ENCODE data around the gene SYT17.

DNA sequence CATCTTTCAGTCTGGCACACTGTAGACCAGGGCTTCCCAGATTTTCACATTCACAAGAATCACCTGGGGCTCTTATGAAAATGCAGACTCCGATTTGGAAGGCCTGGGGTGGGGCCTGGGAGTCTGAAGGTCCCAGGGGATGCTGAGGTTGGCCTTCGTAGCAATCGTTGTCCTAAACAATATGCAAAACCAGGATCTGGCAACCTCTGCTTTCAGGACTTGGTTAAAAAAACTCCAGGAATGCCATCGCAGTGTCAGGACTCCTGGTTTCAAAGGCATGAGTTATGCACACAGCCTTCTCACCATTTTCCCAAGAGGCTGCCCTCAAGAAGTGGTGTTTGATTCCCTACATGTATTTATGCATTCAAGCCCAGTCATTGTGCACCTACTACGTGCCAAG lies 124.1 kb downstream of the SYT17 start:
- TF ChIP-seq ELF1 (IDR thresholded peaks at IDR 0.05; ENCODE audit: borderline replicate concordance, low read depth), result no peak
- no peak for TF ChIP-seq POLR2AphosphoS5 (IDR thresholded peaks at IDR 0.05; ENCODE audit: low read depth, low read length)
- TF ChIP-seq, protein P1, sequence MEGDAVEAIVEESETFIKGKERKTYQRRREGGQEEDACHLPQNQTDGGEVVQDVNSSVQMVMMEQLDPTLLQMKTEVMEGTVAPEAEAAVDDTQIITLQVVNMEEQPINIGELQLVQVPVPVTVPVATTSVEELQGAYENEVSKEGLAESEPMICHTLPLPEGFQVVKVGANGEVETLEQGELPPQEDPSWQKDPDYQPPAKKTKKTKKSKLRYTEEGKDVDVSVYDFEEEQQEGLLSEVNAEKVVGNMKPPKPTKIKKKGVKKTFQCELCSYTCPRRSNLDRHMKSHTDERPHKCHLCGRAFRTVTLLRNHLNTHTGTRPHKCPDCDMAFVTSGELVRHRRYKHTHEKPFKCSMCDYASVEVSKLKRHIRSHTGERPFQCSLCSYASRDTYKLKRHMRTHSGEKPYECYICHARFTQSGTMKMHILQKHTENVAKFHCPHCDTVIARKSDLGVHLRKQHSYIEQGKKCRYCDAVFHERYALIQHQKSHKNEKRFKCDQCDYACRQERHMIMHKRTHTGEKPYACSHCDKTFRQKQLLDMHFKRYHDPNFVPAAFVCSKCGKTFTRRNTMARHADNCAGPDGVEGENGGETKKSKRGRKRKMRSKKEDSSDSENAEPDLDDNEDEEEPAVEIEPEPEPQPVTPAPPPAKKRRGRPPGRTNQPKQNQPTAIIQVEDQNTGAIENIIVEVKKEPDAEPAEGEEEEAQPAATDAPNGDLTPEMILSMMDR (IDR thresholded peaks at IDR 0.05 in 2 of 3, conservative IDR thresholded peaks at IDR 0.05 in 1 of 3; ENCODE audit: borderline replicate concordance in 1 of 3, insufficient read depth in 1 of 3, low read depth in 2 of 3, low read length in 2 of 3), result no peak
- TF ChIP-seq SIN3A (IDR thresholded peaks at IDR 0.05; ENCODE audit: low read depth), result no peak
- no peak for TF ChIP-seq ZNF274 (IDR thresholded peaks at IDR 0.05; ENCODE audit: low read depth, low read length)
- no peak for TF ChIP-seq EZH2 (IDR thresholded peaks at IDR 0.05)
- no peak for TF ChIP-seq RAD21 (IDR thresholded peaks at IDR 0.05; ENCODE audit: low read depth)
- TF ChIP-seq, protein P2, sequence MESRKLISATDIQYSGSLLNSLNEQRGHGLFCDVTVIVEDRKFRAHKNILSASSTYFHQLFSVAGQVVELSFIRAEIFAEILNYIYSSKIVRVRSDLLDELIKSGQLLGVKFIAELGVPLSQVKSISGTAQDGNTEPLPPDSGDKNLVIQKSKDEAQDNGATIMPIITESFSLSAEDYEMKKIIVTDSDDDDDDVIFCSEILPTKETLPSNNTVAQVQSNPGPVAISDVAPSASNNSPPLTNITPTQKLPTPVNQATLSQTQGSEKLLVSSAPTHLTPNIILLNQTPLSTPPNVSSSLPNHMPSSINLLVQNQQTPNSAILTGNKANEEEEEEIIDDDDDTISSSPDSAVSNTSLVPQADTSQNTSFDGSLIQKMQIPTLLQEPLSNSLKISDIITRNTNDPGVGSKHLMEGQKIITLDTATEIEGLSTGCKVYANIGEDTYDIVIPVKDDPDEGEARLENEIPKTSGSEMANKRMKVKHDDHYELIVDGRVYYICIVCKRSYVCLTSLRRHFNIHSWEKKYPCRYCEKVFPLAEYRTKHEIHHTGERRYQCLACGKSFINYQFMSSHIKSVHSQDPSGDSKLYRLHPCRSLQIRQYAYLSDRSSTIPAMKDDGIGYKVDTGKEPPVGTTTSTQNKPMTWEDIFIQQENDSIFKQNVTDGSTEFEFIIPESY (IDR thresholded peaks at IDR 0.05; ENCODE audit: extremely low read depth, insufficient replicate concordance, low read length), result no peak
- no peak for TF ChIP-seq EZH2phosphoT487 (IDR thresholded peaks at IDR 0.05; ENCODE audit: borderline replicate concordance)
- TF ChIP-seq TCF7L2 (IDR thresholded peaks at IDR 0.05; ENCODE audit: borderline replicate concordance, extremely low read depth, insufficient read depth, insufficient read length), result no peak
- no peak for TF ChIP-seq JUND (IDR thresholded peaks at IDR 0.05)
- TF ChIP-seq SP1 (IDR thresholded peaks at IDR 0.05; ENCODE audit: low read depth), result no peak
- no peak for TF ChIP-seq POLR2A (IDR thresholded peaks at IDR 0.05; ENCODE audit: borderline replicate concordance, extremely low read depth, insufficient read depth, insufficient read length)
- TF ChIP-seq, protein P3, sequence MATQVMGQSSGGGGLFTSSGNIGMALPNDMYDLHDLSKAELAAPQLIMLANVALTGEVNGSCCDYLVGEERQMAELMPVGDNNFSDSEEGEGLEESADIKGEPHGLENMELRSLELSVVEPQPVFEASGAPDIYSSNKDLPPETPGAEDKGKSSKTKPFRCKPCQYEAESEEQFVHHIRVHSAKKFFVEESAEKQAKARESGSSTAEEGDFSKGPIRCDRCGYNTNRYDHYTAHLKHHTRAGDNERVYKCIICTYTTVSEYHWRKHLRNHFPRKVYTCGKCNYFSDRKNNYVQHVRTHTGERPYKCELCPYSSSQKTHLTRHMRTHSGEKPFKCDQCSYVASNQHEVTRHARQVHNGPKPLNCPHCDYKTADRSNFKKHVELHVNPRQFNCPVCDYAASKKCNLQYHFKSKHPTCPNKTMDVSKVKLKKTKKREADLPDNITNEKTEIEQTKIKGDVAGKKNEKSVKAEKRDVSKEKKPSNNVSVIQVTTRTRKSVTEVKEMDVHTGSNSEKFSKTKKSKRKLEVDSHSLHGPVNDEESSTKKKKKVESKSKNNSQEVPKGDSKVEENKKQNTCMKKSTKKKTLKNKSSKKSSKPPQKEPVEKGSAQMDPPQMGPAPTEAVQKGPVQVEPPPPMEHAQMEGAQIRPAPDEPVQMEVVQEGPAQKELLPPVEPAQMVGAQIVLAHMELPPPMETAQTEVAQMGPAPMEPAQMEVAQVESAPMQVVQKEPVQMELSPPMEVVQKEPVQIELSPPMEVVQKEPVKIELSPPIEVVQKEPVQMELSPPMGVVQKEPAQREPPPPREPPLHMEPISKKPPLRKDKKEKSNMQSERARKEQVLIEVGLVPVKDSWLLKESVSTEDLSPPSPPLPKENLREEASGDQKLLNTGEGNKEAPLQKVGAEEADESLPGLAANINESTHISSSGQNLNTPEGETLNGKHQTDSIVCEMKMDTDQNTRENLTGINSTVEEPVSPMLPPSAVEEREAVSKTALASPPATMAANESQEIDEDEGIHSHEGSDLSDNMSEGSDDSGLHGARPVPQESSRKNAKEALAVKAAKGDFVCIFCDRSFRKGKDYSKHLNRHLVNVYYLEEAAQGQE (IDR thresholded peaks at IDR 0.05; ENCODE audit: low read depth), result no peak
